Kidney (tissue), 14 donors: ENCODE results near the gene KIAA1143. TPM values are rescaled to one million over a fixed set of nuclear protein-coding genes. Genes with fewer than 3 reads are reported as not detected.

Experiments
- DNase-seq, 5 donors: peaks; one replicate each; pipeline ENCODE4 v3.0.0-alpha.2; 2013 to 2020
- FAIRE-seq: peaks from 2 replicates; lab custom pipeline; 2012; peaks lifted over from hg19 to GRCh38; lab: Jason Lieb, UNC
- H3K27ac ChIP-seq, 2 donors: one replicate each; pipeline ENCODE4 v1.7.0; 2013; ENCODE audit warnings: low read depth in 2 of 2, low read length in 2 of 2, inconsistent platforms in 1 of 2
- H3K27me3 ChIP-seq: one replicate; pipeline ENCODE4 v1.7.1; 2013; ENCODE audit warnings: low read length, inconsistent platforms; ENCODE audit not compliant: control insufficient read depth, insufficient read depth
- H3K36me3 ChIP-seq, 3 donors: one replicate each; pipeline versions ENCODE4 v1.7.0 to v1.7.1; 2013; ENCODE audit warnings: low read length in 3 of 3, control low read depth in 1 of 3, inconsistent platforms in 1 of 3; ENCODE audit not compliant: insufficient read depth in 3 of 3, control insufficient read depth in 2 of 3
- H3K4me1 ChIP-seq, 3 donors: one replicate each; pipeline versions ENCODE4 v1.7.0 to v1.7.1; 2013; ENCODE audit warnings: low read length in 3 of 3, inconsistent platforms in 1 of 3, low read depth in 1 of 3; ENCODE audit not compliant: control insufficient read depth in 2 of 3, insufficient read depth in 2 of 3
- H3K4me3 ChIP-seq, 3 donors: one replicate each; pipeline versions ENCODE4 v1.7.0 to v1.8.1; 2013; ENCODE audit warnings: low read length in 3 of 3, control low read depth in 1 of 3, inconsistent platforms in 1 of 3
- H3K9ac ChIP-seq, 3 donors: one replicate each; pipeline versions ENCODE4 v1.7.0 to v1.7.1; 2013; ENCODE audit warnings: low read length in 3 of 3, control low read depth in 1 of 3, inconsistent platforms in 1 of 3
- H3K9me3 ChIP-seq, 3 donors: one replicate each; pipeline versions ENCODE4 v1.7.0 to v1.7.1; 2013; ENCODE audit warnings: low read length in 3 of 3, control low read depth in 1 of 3, inconsistent platforms in 1 of 3; ENCODE audit not compliant: control insufficient read depth in 2 of 3, insufficient read depth in 1 of 3
- CTCF ChIP-seq: IDR thresholded peaks from 3 replicates; pipeline ENCODE4 v1.5.1; 2012; ENCODE audit warnings: mild to moderate bottlenecking, moderate library complexity, borderline replicate concordance; ENCODE audit not compliant: insufficient read depth; ENCODE audit errors: extremely low read depth
- intact Hi-C: fragments of 100-400 bp; cut with DNase I; formaldehyde crosslinking; loops from one replicate; pipeline ENCODE4 v1.11.1; 2022
- polyA plus RNA-seq: library from polyadenylated mRNA; stranded (reverse); fragments of 350-450 nt; fragmentation: Illumina TruSeq; extraction: RNeasy Lipid Tissue Mini Kit (QIAGEN cat#74804); gene quantifications from one replicate; pipeline ENCODE4 v1.2.3, GENCODE V29; 2014; ENCODE audit warnings: low read depth, low replicate concordance; ENCODE audit not compliant: insufficient read depth
- total RNA-seq: library from RNA; stranded (reverse); fragmentation: NEBNext Ultra II Directional; extraction: Animal tissue kit (Norgen Biotek cat#: 25700); gene quantifications from one replicate; pipeline ENCODE4 v1.2.1, GENCODE V29; 2021
- donor health status: control.
- donor health status: control.
- donor health status: control.
- donor health status: control.
- donor health status: control.
- donor health status: DM: yes; HTN: yes; CAD: no.
- donor health status: Normal renal cell carcinoma (clear cell type).

The KIAA1143 gene
- total and polyA plus RNA-seq, 2 donors from 2014 or later, result 8.3 to 27.6 TPM

GRCh38 chr3:44803298-44803697, 41.9 kb upstream of the KIAA1143 start:
- FAIRE-seq, result no peak

GRCh38 chr3:44802011-44802410, 40.6 kb upstream of the KIAA1143 start:
- H3K9ac ChIP-seq, result no peak overlapping the region
- no peaks in the 10 kb centered on the region for H3K36me3 ChIP-seq
- H3K27ac ChIP-seq, result no peak overlapping the region
- TF ChIP-seq CTCF, result no peak
- H3K27me3 ChIP-seq, result no peaks in the 10 kb centered on the region
- no peak for FAIRE-seq
- no peaks in the 10 kb centered on the region for H3K9me3 ChIP-seq
- H3K4me1 ChIP-seq, result no peaks in the 10 kb centered on the region
- no peak overlapping the region for H3K4me3 ChIP-seq
- intact Hi-C loops, result no loop called here
- DNase-seq, result no peak

More at GRCh38 chr3:44803298-44803697, 41.9 kb upstream of the KIAA1143 start:
- H3K9me3 ChIP-seq, result no peaks in the 10 kb centered on the region
- no peak for DNase-seq
- no peak overlapping the region for H3K27ac ChIP-seq
- TF ChIP-seq CTCF, result no peak
- H3K4me3 ChIP-seq, result no peak overlapping the region
- no peaks in the 10 kb centered on the region for H3K27me3 ChIP-seq
- intact Hi-C loops, result no loop called here
- no peaks in the 10 kb centered on the region for H3K4me1 ChIP-seq
- no peaks in the 10 kb centered on the region for H3K36me3 ChIP-seq
- H3K9ac ChIP-seq, result no peak overlapping the region

DNA sequence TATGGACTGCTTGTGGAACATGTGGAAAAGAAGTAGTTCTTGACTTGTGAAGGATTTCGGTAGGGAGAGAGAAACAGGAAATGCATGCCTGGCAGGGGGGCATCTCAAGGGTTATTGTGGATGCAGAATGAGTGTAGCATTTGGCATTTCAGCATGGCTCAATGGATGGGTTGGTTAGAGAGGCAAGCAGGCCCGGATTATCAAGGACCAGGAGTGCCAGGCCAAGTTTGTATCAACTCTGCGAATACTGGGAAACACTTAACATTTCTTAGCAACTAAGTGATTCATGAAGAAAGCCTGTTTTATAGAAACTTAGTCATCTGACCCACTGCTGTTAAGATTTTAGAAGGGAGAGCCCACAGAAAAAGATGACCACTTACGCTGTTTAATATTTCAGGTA, 33.8 kb upstream of the KIAA1143 start:
- H3K27ac ChIP-seq, result no peak overlapping the region
- no peak for DNase-seq
- no peak overlapping the region for H3K9ac ChIP-seq
- no peaks in the 10 kb centered on the region for H3K36me3 ChIP-seq
- H3K9me3 ChIP-seq, result no peaks in the 10 kb centered on the region
- intact Hi-C loops, result no loop called here
- no peak for TF ChIP-seq CTCF
- no peak for FAIRE-seq
- H3K27me3 ChIP-seq, result no peaks in the 10 kb centered on the region
- H3K4me1 ChIP-seq, result no peaks in the 10 kb centered on the region
- no peak overlapping the region for H3K4me3 ChIP-seq

GRCh38 chr3:44782891-44783290, 21.5 kb upstream of the KIAA1143 start:
- no peak for TF ChIP-seq CTCF
- no peaks in the 10 kb centered on the region for H3K4me1 ChIP-seq
- H3K36me3 ChIP-seq, result no peaks in the 10 kb centered on the region
- no peaks in the 10 kb centered on the region for H3K27me3 ChIP-seq
- H3K4me3 ChIP-seq, result no peak overlapping the region
- no peak overlapping the region for H3K9ac ChIP-seq
- no peak overlapping the region for H3K27ac ChIP-seq
- intact Hi-C loops, result no loop called here
- FAIRE-seq (no peak), DNase-seq (no peak)
- H3K9me3 ChIP-seq, result no peaks in the 10 kb centered on the region
